Transverse colon (tissue), 4 donors: ENCODE results near the gene GPR141. TPM values are rescaled to one million over a fixed set of nuclear protein-coding genes. Genes with fewer than 3 reads are reported as not detected.

Experiments
- DNase-seq: peaks from one replicate; pipeline ENCODE4 v3.0.0-alpha.2; 2019
- H3K27ac ChIP-seq, 4 donors: fragments of 200-600 bp; sonication (generic); 2 replicates each; pipeline ENCODE4 v1.5.1; 2016 to 2018; ENCODE audit warnings: inconsistent platforms in 4 of 4
- H3K27me3 ChIP-seq: fragments of 200-600 bp; sonication (generic); 2 replicates; pipeline ENCODE4 v1.5.1; 2017; ENCODE audit warnings: inconsistent platforms
- H3K36me3 ChIP-seq, 4 donors: fragments of 200-600 bp; sonication (generic); 2 replicates each; pipeline ENCODE4 v1.5.1; 2017 to 2019; ENCODE audit warnings: inconsistent platforms in 4 of 4
- H3K4me1 ChIP-seq, 4 donors: fragments of 200-600 bp; sonication (generic); 2 replicates each; pipeline ENCODE4 v1.5.1; 2017 to 2020; ENCODE audit warnings: inconsistent platforms in 4 of 4
- H3K4me3 ChIP-seq, 4 donors: fragments of 200-600 bp; sonication (generic); 1 replicate in 1 of 4; 2 replicates in 3 of 4; pipeline versions ENCODE4 v1.5.1 to v1.6.1; 2017 to 2019; ENCODE audit warnings: inconsistent platforms in 4 of 4
- H3K9me3 ChIP-seq, 2 donors: fragments of 200-600 bp; sonication (generic); 2 replicates each; pipeline ENCODE4 v1.5.1; 2017 to 2019; ENCODE audit warnings: inconsistent platforms in 2 of 2
- CTCF ChIP-seq, 5 experiments: fragments of 200-600 bp in 3 of 5; fragments of 450-650 bp in 2 of 5; sonication (generic) in 3 of 5; IDR thresholded peaks; 1 replicate in 2 of 5; 2 replicates in 3 of 5; pipeline ENCODE4 v1.5.1; 2016 to 2017; ENCODE audit warnings: antibody characterized with exemption in 5 of 5, inconsistent platforms in 3 of 5, mild to moderate bottlenecking in 2 of 5, moderate library complexity in 1 of 5
- EP300 ChIP-seq: sonication (generic); formaldehyde crosslinking; IDR thresholded peaks from one replicate; pipeline ENCODE4 v1.6.1; 2017; ENCODE audit warnings: antibody characterized with exemption, low read depth
- POLR2A ChIP-seq: fragments of 450-650 bp; IDR thresholded peaks from one replicate; pipeline ENCODE4 v1.6.1; 2016; ENCODE audit warnings: antibody characterized with exemption, mild to moderate bottlenecking, moderate library complexity
- POLR2AphosphoS5 ChIP-seq, 3 donors: sonication (generic); formaldehyde crosslinking; IDR thresholded peaks; one replicate each; pipeline ENCODE4 v1.6.1; 2016; ENCODE audit warnings: antibody characterized with exemption in 3 of 3
- WGBS, 2 donors: methylation state at CpG; one replicate each; pipeline ENCODE4 v1.1.5; 2018; ENCODE audit warnings: low coverage in 1 of 2; 5-methylcytosine and 5-hydroxymethylcytosine counted together
- in situ Hi-C, 4 donors: fragments of 200-750 bp; cut with MboI; loops; one replicate each; pipeline versions ENCODE4 v1.15.0 to v1.15.1; 2017; ENCODE audit warnings: low sequenced_read_pairs in 3 of 4, low pct_ligation_motif_present in 1 of 4, low pct_unique_long_range_greater_than_20kb in 1 of 4
- intact Hi-C: fragments of 100-400 bp; cut with DNase I; formaldehyde crosslinking; loops from one replicate; pipeline ENCODE4 v1.15.1; 2023; ENCODE audit warnings: low total_unique reads
- total RNA-seq, 4 donors: library from RNA; depleted of rRNA; stranded (reverse); fragments of >200 nt; gene quantifications; one replicate each; pipeline ENCODE4 v1.1.0, GENCODE V29; 2016

The GPR141 gene
- total RNA-seq, 4 donors from 2014 or later = not detected

- Histone ChIP-seq H3K27me3 (no peaks in the 10 kb centered on the region), H3K4me1 (no peaks in the 10 kb centered on the region), H3K4me3 (no peak overlapping the region), H3K36me3 (no peaks in the 10 kb centered on the region), H3K9me3 (no peaks in the 10 kb centered on the region), H3K27ac (no peak overlapping the region)
- DNase-seq = no peak
- in situ Hi-C loops (no loop called here), intact Hi-C loops (no loop called here)
- TF ChIP-seq EP300 = no peak
- no peak for TF ChIP-seq POLR2AphosphoS5 (IDR thresholded peaks at IDR 0.05)
- TF ChIP-seq CTCF (IDR thresholded peaks at IDR 0.05) = no peak
- TF ChIP-seq POLR2A = no peak
Observed at GRCh38 chr7:37735196-37735595, 51.6 kb downstream of the GPR141 start.

GRCh38 chr7:37738321-37738720 is 54.8 kb downstream of the GPR141 start:
- 60% methylated on average over 1 of the region's 1 CpG for WGBS, 2 donors
- H3K9me3 ChIP-seq = no peaks in the 10 kb centered on the region
- no peak overlapping the region for H3K27ac ChIP-seq
- in situ Hi-C loops = no loop called here
- H3K4me3 ChIP-seq = no peak overlapping the region
- no peak for DNase-seq
- intact Hi-C loops = no loop called here
- no peaks in the 10 kb centered on the region for H3K36me3 ChIP-seq
- H3K4me1 ChIP-seq = no peaks in the 10 kb centered on the region
- TF ChIP-seq CTCF (IDR thresholded peaks at IDR 0.05) (no peak), POLR2A (no peak), EP300 (no peak), POLR2AphosphoS5 (IDR thresholded peaks at IDR 0.05) (no peak)
- H3K27me3 ChIP-seq = no peaks in the 10 kb centered on the region

- TF ChIP-seq POLR2AphosphoS5 (IDR thresholded peaks at IDR 0.05) (no peak), POLR2A (no peak), CTCF (IDR thresholded peaks at IDR 0.05) (no peak), EP300 (no peak)
Observed at GRCh38 chr7:37740398-37740797, 56.8 kb downstream of the GPR141 start.

GRCh38 chr7:37741776-37742175 is 58.2 kb downstream of the GPR141 start:
- WGBS, 2 donors = 19 to 25% methylated on average over 2 of the region's 2 CpGs
- TF ChIP-seq POLR2AphosphoS5 (IDR thresholded peaks at IDR 0.05) (no peak), POLR2A (no peak), CTCF (IDR thresholded peaks at IDR 0.05) (no peak), EP300 (no peak)
- no peaks in the 10 kb centered on the region for H3K4me1 ChIP-seq
- no peaks in the 10 kb centered on the region for H3K36me3 ChIP-seq
- no peak overlapping the region for H3K27ac ChIP-seq
- DNase-seq = no peak
- no peak overlapping the region for H3K4me3 ChIP-seq
- no peaks in the 10 kb centered on the region for H3K9me3 ChIP-seq
- H3K27me3 ChIP-seq = no peaks in the 10 kb centered on the region
- intact Hi-C loops = no loop called here
- in situ Hi-C loops = no loop called here

More at GRCh38 chr7:37740398-37740797, 56.8 kb downstream of the GPR141 start:
- Histone ChIP-seq H3K27me3 (no peaks in the 10 kb centered on the region), H3K9me3 (no peaks in the 10 kb centered on the region), H3K4me3 (no peak overlapping the region), H3K27ac (no peak overlapping the region), H3K4me1 (no peaks in the 10 kb centered on the region), H3K36me3 (no peaks in the 10 kb centered on the region)
- no peak for DNase-seq
- WGBS, 2 donors = 94 to 100% methylated on average over 3 to 7 of the region's 7 CpGs
- intact Hi-C loops = no loop called here
- in situ Hi-C loops = no loop called here
